T follicular helper cell (primary cell): ENCODE results near the gene ATP8B3.

Experiments used
- DNase-seq: peaks from one replicate; pipeline ENCODE4 v3.0.0-alpha.2; 2020; ENCODE audit warnings: low read depth

Gene ATP8B3

GRCh38 chr19:1850809-1851653 is 39.0 kb upstream of the ATP8B3 start:
- DNase-seq, result no peak

- no peak for DNase-seq
Measured at GRCh38 chr19:1849886-1850398, 37.9 kb upstream of the ATP8B3 start.

- DNase-seq, result no peak
Measured at GRCh38 chr19:1849132-1849474, 37.0 kb upstream of the ATP8B3 start.

GRCh38 chr19:1848399-1849131 is 36.5 kb upstream of the ATP8B3 start, which contains the start of gene REXO1:
Gene REXO1, minus strand, starts transcription at chr19:1848483. Its CDS starts 125 bp downstream, at chr19:1848358.
- peak; percentile 98 for DNase-seq

DNA sequence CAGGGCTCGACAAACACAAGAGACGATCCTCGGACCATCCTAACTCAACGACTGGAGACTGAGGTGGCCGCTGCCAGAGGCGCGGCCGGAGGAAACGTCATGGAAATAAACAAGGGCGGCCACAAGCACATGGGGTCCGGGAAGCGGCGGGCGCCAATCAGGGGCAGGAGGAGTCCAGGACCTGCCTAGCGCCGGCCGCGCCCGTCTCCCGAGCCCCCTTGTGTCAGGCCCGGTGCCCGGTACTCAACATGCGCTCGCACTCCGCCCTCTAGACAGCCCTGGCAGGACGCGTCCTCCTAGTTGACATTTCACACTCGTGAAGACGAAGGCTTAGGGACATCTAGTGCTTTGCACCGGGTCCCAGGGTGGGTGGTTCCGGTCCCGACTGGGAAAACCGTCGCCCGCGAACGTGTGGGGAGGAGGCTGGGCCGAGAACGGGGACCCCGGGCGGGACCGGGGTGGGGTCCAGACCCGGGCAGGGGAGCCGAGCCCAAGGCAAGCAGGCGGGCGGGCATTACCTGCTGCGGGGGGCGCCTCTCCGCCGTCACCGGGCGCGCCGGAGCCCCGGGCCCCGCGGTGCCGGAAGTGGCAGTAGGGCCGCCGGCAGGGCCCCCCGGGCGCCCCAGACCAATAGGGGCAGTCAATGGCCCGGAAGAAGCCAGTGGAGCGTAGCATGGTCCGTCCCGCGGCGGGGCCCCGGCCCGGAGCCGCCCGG is 35.8 kb upstream of the ATP8B3 start:
- DNase-seq, result no peak

DNA sequence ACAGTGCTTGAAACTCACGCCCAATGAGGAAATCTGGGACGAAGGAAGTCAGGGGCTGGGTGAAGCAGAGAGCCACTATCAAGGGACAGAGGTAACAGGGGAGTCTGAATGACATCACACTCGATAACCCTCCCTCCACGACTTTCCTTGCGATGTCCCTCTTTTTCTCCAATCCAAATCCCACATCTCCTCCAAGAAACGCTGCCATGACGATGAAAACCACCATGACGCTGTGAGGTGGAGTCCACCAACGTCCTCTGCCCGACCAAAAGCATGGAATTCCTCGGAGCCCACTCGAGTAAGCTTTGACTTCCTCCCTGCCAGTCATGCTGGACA is 35.2 kb upstream of the ATP8B3 start:
- no peak for DNase-seq

- DNase-seq, result no peak
Measured at GRCh38 chr19:1846517-1847204, 34.6 kb upstream of the ATP8B3 start.

DNA sequence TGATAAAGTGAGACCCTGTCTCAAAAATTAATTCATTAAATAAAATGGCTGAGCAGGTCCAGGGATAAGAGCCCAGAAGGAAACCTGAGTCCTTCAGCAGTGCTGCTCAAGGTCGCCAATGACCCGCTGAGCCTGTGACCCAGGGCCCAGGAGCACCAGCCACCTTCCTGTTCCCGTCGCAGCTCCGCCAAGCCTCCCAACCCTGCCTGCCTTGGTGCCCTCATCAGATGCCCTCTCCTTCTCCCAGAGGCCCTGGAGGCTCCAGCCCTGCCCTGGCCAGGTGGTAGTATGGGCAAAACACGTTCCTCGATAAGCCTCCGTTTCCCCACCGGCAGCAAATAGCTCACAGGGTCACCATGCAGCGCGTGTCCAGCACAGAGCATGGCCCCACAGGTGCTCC is 33.6 kb upstream of the ATP8B3 start:
- DNase-seq, result no peak

DNA sequence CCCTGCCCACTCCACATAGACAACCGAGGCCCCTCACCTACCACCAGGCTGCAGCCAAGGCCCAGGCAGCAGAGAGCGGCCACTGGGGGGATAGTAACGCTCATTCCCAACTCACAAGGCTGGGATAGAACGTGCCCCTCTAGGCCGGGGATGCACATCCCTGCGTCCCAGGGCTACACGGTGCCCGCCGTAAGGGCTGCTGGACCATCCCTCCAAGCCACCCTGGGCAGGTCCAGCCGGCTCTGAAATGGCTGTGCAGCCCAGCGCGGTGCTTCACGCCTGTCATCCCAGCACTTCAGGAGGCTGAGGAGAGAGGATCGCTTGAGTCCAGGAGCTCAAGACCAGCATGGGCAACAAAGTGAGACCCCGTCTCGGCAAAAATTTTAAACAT is 33.0 kb upstream of the ATP8B3 start:
- DNase-seq, result no peak

DNA sequence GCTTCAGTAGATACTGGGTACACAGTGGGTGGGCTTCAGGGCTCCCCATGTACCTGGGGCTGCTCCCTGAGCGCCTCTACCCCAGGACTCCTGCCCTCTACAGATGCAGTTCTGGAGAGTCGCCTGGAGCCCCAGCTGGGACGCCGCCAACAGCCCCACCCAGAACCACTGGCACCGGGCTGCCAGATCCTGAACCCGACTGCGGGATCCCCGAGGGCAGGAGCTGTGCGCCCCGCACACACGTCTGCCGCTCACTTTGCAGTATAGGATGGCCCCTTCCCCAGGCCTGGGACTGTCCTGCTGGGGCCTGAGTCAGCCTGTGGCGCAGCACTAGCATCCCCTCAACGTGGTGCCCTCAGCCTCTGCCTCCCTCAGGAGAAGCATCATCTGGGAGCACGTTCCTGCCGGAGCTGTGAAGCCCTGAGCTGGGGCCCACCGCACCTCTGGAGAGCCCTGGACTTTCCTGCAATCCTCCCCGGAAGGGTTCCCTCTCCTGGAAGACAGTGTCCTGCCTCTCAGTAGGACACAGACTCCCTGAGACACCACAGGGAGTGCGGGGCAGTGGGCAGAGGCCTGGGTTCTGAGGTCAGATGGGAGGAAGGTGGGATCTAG is 32.5 kb upstream of the ATP8B3 start:
- no peak for DNase-seq

GRCh38 chr19:1843646-1844394 is 31.7 kb upstream of the ATP8B3 start:
- DNase-seq, result no peak

DNA sequence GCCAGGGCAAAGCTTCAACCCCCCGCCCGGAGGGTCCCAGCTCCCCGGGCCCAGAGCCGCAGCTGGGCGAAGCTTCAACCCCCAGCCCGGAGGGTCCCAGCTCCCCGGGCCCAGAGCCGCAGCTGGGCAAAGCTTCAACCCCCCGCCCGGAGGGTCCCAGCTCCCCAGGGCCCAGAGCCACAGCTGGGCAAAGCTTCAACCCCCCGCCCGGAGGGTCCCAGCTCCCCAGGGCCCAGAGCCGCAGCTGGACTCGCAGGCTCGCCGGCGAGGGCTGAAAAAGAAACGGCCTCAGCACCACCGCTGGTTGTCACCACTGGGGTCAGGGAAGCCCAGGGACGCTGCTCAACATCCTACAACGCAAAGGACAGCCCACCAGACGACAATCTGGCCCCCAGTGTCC is 31.0 kb upstream of the ATP8B3 start:
- no peak for DNase-seq

DNA sequence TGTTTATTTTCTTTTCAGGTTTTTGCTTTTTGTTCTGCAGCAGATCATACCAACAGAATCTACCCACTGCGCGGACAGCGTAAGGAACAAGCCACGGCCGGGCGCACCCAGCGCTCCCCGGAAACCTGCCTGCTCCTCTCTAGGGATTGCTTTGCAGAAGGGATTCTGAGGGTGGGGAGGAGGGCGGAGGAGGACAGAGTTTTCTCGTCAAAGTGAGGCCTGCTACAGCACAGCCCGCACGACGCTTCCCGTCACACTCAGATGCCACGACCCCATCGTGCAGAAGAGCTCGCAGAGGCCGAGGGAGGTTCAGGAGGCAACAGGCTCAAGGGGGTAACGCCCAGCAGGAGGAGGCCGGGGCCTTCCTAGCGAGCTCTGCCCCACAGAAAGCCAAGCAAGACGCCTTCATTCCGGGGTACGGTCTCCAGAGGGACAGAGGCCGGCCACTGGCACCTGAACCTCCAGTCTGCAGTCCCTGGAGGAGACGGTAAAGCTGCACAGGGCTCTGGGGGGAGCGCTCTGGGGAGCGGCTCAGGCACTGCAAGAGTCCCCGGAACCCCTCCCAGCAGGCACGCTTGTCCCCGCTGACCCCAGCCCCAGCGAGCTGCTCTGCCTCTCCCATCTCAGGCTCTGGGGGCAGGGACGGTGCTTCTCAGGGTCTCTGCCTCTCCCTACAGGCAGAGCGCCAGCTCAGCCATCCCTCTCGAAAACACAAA is 29.3 kb upstream of the ATP8B3 start:
- no peak for DNase-seq

GRCh38 chr19:1840541-1841115 is 28.6 kb upstream of the ATP8B3 start:
- no peak for DNase-seq

DNA sequence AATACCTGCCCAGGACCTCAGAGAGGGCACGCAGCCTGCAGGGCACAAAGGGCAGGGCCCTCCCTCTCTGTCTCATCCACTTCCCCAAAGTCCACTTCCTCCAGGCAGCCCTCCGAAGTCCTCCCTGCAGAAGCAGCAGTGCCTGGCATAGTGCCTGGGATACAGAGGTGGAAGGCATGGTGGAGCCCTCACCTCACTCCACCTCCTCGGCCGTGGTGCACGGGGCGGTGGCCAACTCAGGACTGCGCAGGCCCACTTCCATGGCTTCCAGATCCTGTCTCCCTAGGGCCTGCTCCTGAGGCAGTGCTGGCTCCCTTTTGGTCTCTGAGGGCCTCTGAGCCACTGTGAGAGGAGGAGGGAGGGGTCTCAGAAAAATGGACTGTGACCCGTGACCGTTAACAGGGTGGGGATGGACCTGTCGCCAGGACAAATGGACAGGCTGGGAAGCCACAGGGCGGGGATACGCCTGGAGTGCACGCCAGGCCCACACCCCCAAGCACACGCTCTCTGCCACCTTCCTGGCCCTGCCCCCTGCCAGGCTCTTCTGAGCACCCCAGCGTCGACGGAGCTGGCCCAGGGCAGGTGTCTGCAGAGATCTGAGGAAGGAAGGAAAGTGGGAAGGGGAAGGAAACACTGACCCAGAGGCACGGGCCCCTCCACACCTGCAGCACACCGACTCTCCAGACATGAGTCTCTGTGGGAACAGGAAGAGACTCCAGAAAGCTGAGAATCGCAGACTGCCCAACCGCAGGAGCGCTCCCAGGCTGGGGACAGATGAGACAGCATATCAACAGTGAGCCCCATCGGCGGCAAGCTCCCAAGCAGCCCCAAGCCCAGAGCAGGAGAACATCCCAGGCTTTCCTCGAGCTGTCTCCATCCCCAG is 27.8 kb upstream of the ATP8B3 start:
- no peak for DNase-seq

GRCh38 chr19:1837625-1838105 is 25.6 kb upstream of the ATP8B3 start:
- DNase-seq, result peak; percentile 46

- DNase-seq, result no peak
Measured at GRCh38 chr19:1837222-1837565, 25.1 kb upstream of the ATP8B3 start.

- no peak for DNase-seq
Measured at GRCh38 chr19:1836458-1837221, 24.6 kb upstream of the ATP8B3 start.
